Epidermal melanocyte (primary cell): ENCODE measurements around the gene PRDM8.

Experiments used
- DNase-seq: peaks from one replicate; pipeline ENCODE4 v3.0.0; 2011; ENCODE audit warnings: low spot score; ENCODE audit not compliant: insufficient read length

Gene PRDM8

DNA sequence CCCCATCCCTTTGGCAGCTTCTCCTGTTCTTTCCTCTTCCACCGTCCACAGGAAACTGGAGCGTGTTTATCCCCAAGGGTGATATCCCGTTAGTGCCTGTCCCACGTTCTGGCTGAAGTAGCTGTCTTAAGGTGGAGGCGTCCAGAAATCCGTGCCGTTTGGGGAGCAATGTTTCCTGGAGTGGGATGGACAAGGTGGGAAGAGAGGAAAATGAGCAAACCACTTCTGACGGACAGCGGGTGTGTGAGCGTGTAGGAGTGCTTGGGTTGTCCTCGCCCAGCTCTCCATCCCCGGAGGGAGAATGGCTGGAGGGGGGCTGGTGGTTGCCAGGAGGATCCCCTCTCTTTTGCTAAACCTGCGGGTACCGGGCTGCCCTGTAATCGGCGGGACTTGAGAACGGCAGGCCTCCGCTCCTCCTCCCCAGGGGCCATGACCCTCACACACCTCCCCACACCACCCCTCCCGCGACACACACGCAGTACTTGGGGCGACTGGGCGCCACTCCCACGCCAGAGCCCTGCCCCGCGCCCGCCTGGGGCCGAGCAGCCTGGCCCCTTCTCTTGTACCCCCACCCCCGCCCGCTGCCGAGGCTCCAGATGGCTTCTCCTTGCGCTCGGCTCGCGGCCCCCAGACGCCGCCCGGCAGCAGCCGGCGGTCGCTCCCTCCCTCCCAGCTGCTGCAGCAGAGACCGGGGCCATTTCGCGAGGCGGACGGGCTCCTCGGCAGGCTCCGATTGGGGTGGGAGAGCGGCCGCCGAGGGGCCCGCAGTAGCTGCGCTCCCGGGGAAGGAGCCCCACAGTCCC, 13.9 kb upstream of the PRDM8 start:
- no peak for DNase-seq

GRCh38 chr4:80184053-80184824, 13.1 kb upstream of the PRDM8 start:
- no peak for DNase-seq

DNA sequence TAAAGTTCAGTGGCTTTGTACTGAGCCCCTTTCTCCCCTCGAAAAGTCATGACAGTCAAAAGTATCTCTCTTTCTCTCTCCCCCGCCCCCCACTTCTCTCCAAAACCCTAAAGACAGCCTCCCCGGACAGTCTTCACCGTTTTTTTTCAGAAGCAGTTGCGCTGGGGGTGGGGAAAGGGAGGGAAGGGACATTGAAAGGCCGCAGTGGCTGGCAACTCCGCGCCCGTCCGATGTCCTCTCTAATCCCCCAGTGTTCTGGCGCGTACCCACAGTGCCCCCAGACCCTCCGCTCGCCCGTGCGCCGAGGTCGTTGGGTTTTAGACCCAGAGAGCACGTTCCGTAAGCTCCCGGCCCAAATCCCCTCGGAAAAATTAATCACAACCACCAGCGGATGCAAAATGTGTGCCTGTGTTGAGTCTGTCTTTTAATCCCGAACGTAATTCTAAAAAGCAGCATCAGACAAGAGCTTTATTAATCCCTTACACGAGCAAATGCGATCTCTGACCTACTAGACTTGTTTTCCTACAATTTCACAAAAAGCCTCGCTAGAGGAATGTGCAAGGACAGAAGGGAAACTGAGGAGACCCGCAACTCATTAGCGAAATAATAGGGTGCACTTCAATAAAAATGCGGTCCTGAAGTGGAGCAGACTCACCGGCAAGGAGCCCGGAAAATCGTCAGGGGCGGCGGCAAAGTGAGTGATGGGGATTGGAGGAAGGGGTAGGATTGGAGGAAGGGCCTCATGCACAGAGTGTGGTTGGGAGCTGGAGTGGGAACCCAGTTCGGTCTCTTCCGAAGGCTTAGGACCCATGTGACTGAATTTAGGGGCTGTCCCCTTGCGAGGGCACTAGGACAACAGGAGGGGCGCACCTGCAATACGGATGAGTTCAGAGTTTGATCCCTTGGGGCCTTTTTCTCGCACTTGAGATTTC, 12.2 kb upstream of the PRDM8 start:
- no peak for DNase-seq

GRCh38 chr4:80185787-80186548, 11.3 kb upstream of the PRDM8 start:
- DNase-seq, result no peak

- no peak for DNase-seq
Observed at GRCh38 chr4:80186676-80187075, 10.6 kb upstream of the PRDM8 start.

DNA sequence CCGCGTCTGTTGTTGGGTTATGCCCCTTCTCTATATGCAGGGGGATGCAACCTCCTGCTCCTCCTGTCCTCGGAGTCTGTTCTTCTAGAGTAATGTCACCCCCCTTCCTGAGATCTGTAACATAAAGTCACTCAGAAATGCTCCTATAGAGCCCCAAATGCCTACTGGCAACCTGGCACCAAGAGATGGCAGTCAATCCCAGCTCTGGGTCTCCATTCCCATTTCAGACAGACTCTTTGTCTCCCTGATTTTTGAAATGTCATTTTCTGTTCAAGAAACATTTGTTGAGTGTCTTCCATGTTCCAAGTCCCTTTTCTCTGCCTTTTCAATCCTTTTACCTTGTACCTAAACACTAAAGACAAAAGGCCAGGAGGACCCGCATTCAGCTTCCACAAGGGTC, 9.6 kb upstream of the PRDM8 start:
- DNase-seq, result no peak

- no peak for DNase-seq
Observed at GRCh38 chr4:80188457-80188800, 8.9 kb upstream of the PRDM8 start.

GRCh38 chr4:80188801-80189458, 8.4 kb upstream of the PRDM8 start:
- DNase-seq, result no peak

DNA sequence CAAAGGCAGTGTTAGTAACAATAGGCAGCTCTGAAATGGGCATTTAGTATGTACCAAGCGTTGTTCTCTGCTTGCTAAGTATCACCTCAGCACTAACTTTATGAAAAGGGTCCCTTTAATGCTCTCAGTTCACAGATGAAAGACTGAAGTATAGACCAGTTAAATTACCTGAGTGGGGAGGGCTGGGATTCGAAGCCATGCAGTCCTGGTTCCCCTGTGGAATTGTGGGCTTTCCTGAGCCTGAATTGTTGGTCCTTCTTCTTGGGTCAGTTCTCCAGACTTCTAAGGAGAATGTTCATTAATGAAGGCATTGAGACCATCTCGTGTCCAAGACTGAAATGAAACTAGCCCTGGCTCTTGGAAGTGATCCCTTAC, 7.7 kb upstream of the PRDM8 start:
- no peak for DNase-seq

GRCh38 chr4:80189956-80190677, 7.2 kb upstream of the PRDM8 start:
- no peak for DNase-seq

DNA sequence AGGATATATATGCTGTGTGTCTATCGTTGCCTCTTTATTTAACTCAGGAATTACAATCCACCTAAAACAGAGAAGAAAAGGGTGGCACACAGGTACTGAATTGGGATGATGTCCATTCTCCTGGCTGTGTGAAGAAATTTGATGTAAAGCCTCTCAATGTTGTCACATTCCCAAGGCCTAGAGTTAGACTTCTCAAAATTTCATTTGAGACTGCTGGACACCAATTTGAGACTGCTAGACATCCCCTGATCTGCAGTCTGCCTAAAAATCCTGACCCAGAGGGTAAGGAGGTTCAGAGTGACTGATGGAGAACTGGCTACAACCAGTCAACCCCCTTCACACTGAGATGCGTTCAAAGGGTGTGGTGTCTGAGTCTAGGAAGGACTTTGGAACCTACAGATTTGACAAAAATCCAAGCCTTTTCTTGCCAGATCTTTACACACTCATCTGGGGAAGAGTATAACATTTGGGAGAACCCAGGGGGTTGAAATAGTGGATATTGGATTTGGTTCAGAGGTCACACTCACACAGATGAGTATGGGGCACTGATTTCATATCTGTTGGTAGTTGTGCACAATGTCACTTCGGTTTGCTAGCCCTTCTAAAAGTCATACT, 4.9 kb upstream of the PRDM8 start:
- DNase-seq, result no peak

DNA sequence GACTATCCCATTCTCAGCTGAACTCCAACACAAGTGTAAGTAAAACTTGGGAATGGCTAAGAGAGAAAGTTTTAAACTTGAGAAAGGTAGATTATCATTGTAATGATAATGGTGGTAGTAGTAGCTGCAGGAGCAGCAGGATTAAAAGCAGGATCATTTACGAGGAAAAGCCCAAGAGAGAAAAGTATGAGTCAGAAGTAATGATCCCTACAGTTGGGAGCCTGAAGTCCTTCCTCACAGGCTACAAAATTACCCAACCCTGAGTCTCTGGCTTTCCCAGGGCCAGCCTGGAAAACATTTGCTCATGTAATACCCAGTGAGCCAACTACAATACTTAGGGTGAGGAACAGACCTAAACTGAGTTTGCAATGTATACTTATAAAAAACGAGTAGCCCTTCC, 4.4 kb upstream of the PRDM8 start:
- no peak for DNase-seq

GRCh38 chr4:80195441-80196140, 1.7 kb upstream of the PRDM8 start:
- DNase-seq, result no peak

- no peak for DNase-seq
Observed at GRCh38 chr4:80196259-80196921, 913 bp upstream of the PRDM8 start.

- DNase-seq, result no peak
Observed at GRCh38 chr4:80197601-80198440, 518 bp downstream of the PRDM8 start.

DNA sequence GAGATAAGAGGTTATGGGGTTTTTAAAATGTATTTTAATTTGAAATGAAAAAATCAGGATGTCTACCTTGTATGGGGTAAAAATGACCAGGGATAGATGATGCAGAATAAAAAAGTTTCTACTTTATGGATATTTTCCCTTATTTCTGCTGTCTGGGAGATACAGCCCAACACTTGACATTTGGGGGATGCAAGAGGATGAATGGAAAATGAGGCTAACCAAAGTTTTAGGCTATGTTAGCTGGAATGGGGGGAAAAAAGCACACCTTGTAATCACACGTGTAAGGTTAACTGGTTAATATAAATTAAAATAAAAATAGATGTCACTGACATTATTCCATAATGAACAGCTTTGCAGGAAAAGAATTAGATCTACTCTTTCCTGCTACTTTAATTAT, 1.1 kb downstream of the PRDM8 start:
- no peak for DNase-seq

DNA sequence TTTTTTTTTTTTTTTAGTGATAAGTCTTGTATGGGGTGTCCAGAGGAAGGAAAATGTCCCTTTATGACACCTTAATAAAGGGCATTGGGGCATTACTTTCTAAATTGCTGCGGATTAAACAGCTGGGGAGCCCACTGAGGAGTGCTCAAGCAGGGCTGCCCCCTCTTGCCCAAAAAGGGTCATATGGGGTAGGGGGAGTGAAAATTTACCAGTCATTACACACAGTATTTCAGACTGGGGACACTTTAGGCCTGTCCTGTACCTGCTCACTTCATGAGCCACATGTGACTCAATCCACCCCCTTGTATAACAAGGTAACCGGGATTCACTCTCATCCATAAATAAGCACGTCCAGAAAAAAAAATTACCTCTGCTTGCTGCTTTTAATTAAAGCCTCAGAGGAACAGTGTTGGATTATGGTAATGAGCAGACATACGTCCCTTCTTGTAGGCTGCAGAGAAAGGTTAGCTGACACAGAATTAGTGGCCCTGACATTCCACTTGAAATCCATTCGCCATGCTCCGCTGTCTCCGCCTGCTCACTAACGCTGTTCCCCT, 1.8 kb downstream of the PRDM8 start:
- no peak for DNase-seq
